Glutamatergic neuron (in vitro differentiated cells): Measurements from ENCODE around the gene KRTAP10-9. TPM values are rescaled to one million over a fixed set of nuclear protein-coding genes. Genes with fewer than 3 reads are reported as not detected.
A peak's percentile ranks its signal among the peaks of the same experiment; 100 is the strongest.
"Not testable (repeated sequence)": the region's sequence is repeated elsewhere in the genome, so short reads cannot be mapped to it uniquely, and the experiment has no call there.

ENCODE experiments used
- DNase-seq: peaks from one replicate; pipeline ENCODE4 v3.0.0; 2022
- H3K27ac Mint-ChIP-seq: one replicate; pipeline ENCODE4 v1.8.0; 2020; ENCODE audit warnings: mild to moderate bottlenecking, mixed read lengths, inconsistent platforms; ENCODE audit not compliant: unreplicated experiment
- H3K27me3 Mint-ChIP-seq: one replicate; pipeline ENCODE4 v1.8.0; 2020; ENCODE audit warnings: mild to moderate bottlenecking, moderate library complexity, mixed read lengths, inconsistent platforms; ENCODE audit not compliant: unreplicated experiment
- H3K36me3 Mint-ChIP-seq: one replicate; pipeline ENCODE4 v1.8.0; 2020; ENCODE audit warnings: mild to moderate bottlenecking, mixed read lengths, inconsistent platforms; ENCODE audit not compliant: unreplicated experiment
- H3K4me1 Mint-ChIP-seq: one replicate; pipeline ENCODE4 v1.8.0; 2020; ENCODE audit warnings: mild to moderate bottlenecking, low read depth, mixed read lengths, inconsistent platforms; ENCODE audit not compliant: unreplicated experiment
- H3K4me3 Mint-ChIP-seq: one replicate; pipeline ENCODE4 v1.8.0; 2020; ENCODE audit warnings: mild to moderate bottlenecking, mixed read lengths, inconsistent platforms; ENCODE audit not compliant: unreplicated experiment
- H3K9me3 Mint-ChIP-seq: one replicate; pipeline ENCODE4 v1.8.0; 2020; ENCODE audit warnings: mild to moderate bottlenecking, moderate library complexity, mixed read lengths, inconsistent platforms; ENCODE audit not compliant: unreplicated experiment
- CTCF ChIP-seq: fragments of 200-600 bp; sonication (generic); IDR thresholded peaks from one replicate; pipeline ENCODE4 v1.5.0; 2021; ENCODE audit not compliant: partially characterized antibody, unreplicated experiment
- total RNA-seq: library from RNA; stranded (reverse); fragmentation: NEBNext Ultra II Directional; extraction: Animal tissue kit (Norgen Biotek cat#: 25700); gene quantifications from one replicate; pipeline ENCODE4 v1.2.1, GENCODE V29; 2021; ENCODE audit not compliant: unreplicated experiment

KRTAP10-9 gene
- total RNA-seq, 1 donor from 2014 or later = not detected

- Mint-ChIP-seq H3K9me3 (peaks cover 12% of the 10 kb centered on the region), H3K27me3 (peaks cover 3% of the 10 kb centered on the region), H3K4me1 (peaks cover 10% of the 10 kb centered on the region), H3K4me3 (no peak overlapping the region), H3K27ac (no peak overlapping the region), H3K36me3 (peaks cover 6% of the 10 kb centered on the region)
- TF ChIP-seq CTCF = no peak
- no peak for DNase-seq
Measured at GRCh38 chr21:44596068-44596725, 30.7 kb upstream of the KRTAP10-9 start.

- Mint-ChIP-seq H3K4me1 (peaks cover 10% of the 10 kb centered on the region), H3K36me3 (peaks cover 6% of the 10 kb centered on the region), H3K27me3 (peaks cover 4% of the 10 kb centered on the region), H3K4me3 (no peak overlapping the region), H3K9me3 (peaks cover 12% of the 10 kb centered on the region), H3K27ac (peak overlapping the region; percentile 53)
- TF ChIP-seq CTCF = no peak
- no peak for DNase-seq
Measured at GRCh38 chr21:44598061-44598460, 28.8 kb upstream of the KRTAP10-9 start.

- peak overlapping the region; percentile 33 for H3K27ac Mint-ChIP-seq
- peaks cover 9% of the 10 kb centered on the region for H3K9me3 Mint-ChIP-seq
- peaks cover 2% of the 10 kb centered on the region for H3K27me3 Mint-ChIP-seq
- no peak overlapping the region for H3K4me3 Mint-ChIP-seq
- no peak for DNase-seq
- peaks cover 6% of the 10 kb centered on the region for H3K36me3 Mint-ChIP-seq
- TF ChIP-seq CTCF = no peak
- H3K4me1 Mint-ChIP-seq = peaks cover 3% of the 10 kb centered on the region
Measured at GRCh38 chr21:44599264-44600029, 27.4 kb upstream of the KRTAP10-9 start.

DNA sequence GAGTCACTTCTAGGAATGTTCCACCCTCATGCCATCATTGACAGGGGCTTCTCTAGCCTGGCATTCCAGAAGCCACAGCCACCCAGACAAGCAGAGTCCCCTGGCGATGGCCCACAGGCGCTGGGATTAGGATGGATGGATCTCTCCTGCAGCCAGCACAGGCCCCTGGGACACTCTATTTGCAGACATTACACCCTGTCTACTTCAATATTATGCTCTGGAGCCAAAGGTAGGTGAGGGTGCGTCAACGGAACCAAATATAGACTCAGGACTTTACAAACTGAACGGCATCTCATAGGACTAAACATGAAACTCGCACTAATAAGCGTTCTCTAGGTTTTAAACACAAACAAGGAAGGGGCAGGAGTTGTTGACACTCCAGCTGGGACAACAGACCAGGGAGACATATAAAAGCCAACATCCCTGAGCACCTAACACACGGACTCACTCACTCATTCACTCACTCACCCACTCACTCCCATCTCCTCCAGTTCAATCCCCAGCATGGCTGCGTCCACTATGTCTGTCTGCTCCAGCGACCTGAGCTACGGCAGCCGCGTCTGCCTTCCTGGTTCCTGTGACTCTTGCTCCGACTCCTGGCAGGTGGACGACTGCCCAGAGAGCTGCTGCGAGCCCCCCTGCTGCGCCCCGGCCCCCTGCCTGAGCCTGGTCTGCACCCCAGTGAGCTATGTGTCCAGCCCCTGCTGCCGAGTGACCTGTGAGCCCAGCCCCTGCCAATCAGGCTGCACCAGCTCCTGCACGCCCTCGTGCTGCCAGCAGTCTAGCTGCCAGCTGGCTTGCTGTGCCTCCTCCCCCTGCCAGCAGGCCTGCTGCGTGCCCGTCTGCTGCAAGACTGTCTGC lies 26.5 kb upstream of the KRTAP10-9 start, which contains the start of gene KRTAP10-7:
TSS of gene KRTAP10-7 (plus strand) at position 480 of the 861 bp plus-strand sequence. CDS start at position 505, 25 bp downstream.
- H3K27ac Mint-ChIP-seq = peak within 1 kb of the TSS; percentile 33
- not testable (repeated sequence) for H3K9me3 Mint-ChIP-seq, H3K4me3 Mint-ChIP-seq, DNase-seq, H3K27me3 Mint-ChIP-seq, H3K36me3 Mint-ChIP-seq, H3K4me1 Mint-ChIP-seq

DNA sequence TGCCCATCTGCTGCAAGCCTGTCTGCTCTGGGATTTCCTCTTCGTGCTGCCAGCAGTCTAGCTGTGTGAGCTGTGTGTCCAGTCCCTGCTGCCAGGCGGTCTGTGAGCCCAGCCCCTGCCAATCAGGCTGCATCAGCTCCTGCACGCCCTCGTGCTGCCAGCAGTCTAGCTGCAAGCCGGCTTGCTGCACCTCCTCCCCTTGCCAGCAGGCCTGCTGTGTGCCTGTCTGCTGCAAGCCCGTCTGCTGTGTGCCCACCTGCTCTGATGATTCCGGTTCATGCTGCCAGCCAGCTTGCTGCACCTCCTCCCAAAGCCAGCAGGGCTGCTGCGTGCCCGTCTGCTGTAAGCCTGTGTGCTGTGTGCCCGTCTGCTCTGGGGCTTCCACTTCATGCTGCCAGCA lies 25.8 kb upstream of the KRTAP10-9 start:
- not testable (repeated sequence) for H3K4me3 Mint-ChIP-seq, H3K27me3 Mint-ChIP-seq, DNase-seq, H3K36me3 Mint-ChIP-seq, H3K4me1 Mint-ChIP-seq, H3K27ac Mint-ChIP-seq, H3K9me3 Mint-ChIP-seq
